ENCODE data around the gene REEP1.
"Not testable (repeated sequence)": the region's sequence is repeated elsewhere in the genome, so short reads cannot be mapped to it uniquely, and the experiment has no call there.

Gene REEP1

DNA sequence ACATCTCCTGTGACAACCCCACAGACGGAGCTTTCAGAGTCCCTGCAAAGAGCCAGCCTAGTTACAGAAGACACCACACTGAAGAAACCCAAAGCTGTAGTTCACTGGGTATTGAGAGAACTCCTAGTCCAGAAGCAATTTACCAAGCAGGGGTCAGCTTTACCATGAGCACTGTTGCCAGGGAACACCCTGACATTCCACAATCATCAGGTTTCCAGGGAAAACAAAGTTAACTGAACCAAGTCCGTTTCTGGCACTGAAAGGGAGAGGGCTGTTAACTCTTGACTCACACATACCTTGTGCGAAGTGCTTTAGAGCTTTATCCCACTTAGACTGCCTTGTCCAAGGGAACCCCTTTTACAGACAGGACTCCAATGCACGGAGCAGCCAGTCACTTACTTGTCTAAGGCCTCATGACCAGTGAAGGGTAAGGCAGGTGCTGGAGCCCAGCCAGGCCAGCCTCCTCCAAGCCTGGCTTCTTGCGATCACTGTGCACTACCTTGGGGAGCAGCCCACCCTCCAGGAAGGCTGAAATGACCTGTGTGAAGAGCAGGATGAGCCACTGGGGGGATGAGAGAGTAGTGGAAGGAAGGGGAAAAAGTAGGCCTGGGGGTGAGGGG lies 53.9 kb downstream of the REEP1 start:
- no peak for DNase-seq (ENCODE audit: low read depth)

DNA sequence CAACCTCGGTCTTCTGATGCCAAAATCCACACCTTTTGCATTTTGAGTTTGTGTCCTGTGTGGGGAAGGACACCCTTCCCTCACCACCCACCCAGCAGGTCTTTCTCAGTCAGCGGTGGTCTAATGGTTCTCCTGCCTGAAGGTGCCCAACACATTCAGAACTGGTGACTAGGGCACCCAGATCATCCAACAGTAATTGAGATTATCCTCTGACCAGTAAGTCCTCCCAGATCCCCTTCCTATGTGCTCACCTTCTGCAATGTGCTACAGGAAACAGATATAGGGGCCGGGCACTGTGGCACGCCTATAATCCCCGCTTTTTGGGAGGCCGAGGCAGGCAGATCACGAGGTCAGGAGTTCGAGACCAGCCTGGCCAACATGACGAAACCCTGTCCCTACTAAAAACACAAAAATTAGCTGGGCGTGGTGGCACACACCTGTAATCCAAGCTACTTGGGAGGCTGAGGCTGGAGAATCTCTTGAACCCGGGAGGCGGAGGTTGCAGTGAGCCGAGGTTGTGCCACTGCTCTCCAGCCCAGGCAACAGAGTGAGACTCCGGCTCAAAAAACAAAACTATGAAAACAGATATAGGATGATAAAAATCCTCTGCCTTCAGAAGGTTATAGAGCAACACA lies 56.2 kb downstream of the REEP1 start:
- no peak for DNase-seq (ENCODE audit: low read depth)

DNA sequence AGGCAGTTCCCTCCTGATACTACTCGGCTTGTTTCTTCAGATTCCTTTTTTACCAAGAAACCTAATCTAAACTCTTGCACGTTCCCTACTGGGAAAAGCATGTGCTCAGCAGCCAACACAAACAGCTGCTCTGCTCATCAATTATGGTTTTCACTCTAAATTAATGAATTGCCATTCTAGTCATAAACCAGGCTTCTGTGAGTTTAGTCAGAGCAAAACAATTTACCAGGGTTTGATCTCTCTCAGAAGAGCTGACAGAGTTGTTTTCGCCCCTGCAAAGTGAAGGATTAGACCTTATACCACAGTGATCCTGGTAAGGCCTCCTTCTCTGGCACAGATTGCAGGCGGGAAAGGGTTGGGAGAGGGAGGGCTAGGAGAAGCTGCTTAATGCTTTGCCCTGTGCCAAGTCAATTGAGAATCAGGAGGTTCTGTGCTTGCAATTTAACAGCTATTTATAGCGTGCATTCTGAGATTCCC lies 57.2 kb downstream of the REEP1 start:
- no peak for DNase-seq (ENCODE audit: low read depth)

DNA sequence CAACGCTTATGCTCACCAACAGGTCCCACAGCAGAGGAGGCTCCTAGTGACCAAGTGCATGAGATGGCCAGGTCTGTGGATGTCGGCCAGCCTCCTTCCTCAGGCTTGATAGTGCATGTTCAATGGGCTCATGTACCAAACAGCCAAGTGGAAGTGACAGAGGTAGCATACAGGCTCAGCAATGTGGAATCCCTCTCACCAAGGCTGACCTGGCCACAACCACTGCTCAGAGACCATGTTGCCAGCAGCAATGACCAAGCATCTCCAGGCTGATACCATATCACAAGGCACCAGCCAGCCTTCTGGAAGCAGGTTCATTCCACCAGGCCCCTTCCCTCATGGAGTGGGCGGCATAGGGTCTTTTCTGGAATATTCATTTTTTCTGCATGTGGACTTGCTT lies 61.5 kb downstream of the REEP1 start:
- no peak for DNase-seq (ENCODE audit: low read depth)

DNA sequence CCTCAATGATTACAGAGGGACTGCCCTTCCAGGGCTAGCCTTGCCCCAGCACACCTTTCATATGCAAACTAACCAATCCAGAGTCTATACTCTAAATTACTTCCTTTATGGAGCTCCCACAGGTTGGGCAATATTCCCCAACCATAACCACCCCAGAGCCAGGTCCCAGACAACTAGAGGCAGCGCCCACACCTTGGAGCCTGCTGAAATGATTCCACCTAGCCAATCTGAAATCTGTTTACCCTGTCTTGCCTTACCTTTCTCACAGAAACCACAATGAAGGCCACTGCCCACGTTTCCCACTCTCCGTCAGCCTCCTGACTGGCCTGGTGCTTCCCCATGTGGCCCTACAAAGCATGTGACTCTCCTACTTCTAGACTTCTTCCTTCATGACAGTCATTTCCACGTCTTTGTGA lies 62.0 kb downstream of the REEP1 start:
- no peak for DNase-seq (ENCODE audit: low read depth)

DNA sequence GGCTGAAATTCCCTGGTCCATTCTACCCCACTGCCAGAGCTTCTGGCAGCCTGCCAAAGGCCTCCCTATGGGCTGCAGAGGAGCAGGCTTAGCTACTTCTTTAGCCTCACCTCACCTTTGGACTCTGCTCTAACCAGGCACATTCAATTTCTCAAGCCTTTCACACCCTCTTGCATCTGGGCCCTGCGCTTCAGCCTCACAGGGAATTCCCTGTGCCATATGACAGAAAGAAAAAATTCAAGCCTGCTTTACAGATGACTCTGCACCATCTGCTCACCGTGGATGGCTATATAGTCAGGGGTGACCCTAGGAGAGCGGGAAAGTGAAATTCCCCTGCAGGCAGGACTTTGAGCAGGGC lies 62.5 kb downstream of the REEP1 start:
- DNase-seq (ENCODE audit: low read depth): no peak

DNA sequence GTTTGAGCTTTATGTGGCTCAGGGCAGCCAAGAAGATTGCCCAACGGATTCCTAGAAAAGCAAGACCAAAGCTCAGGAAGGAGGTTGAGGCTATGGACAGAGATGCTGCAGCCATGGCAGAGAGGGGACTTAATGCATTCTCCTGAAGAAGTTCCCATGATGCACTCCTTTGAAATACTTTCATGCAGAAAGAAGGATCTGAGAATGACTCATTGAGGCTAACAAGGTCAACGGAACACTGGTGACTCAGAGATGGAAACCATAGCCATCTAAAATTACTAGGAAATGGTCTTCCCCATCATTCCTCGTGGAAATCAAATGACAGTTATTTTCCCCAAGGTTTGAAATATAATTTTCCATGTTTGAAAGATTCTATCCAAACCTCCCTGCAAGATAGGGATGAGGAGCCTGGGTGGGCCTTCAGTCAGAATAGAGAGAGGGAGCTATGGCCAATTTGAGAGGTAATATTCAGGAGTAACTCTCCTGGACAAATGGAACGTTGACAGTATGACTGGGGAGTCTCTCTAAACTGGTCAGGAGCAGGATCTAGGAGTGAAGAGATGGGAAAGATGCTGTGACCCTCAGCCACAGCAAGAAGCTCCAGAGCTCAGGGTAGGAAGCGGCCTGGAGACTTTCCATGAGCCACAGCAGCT lies 63.0 kb downstream of the REEP1 start:
- DNase-seq (ENCODE audit: low read depth): no peak

DNA sequence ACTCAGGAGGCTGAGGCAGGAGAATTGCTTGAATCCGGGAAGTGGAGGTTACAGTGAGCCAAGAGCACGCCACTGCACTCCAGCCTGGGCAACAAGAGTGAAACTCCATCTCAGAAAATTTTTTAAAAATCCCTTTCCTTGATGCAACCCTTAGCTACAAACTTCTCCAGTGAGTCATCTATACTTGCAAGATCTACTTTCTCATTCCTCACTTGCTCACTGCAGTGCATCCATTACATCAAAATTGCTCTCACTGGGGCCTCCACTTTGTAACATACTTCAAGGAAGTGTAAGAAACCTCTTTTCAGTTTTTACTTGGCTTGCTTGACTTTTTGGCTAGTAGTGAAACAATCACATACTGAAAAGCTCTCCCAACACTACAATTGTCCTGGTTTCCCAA lies 65.3 kb downstream of the REEP1 start:
- DNase-seq (ENCODE audit: low read depth): no peak

DNA sequence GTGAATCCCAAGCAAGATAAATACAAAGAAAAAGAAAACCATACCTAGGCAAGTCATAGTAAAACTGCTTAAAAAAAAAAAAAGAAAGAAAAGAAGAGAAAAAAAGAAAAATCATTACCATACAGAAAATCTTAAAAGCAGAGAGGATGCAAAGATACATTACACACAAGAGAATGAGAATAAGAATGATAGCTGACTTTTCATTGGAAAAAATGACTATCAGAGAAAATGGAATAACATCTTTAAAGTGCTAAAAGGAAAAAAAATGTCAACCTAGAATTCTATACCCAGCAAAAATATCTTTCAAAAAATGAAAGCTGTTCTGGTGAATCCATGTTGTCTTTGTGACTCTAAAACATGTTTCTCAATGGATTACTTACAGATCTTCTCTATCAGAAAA lies 66.2 kb downstream of the REEP1 start:
- no peak for DNase-seq (ENCODE audit: low read depth)

DNA sequence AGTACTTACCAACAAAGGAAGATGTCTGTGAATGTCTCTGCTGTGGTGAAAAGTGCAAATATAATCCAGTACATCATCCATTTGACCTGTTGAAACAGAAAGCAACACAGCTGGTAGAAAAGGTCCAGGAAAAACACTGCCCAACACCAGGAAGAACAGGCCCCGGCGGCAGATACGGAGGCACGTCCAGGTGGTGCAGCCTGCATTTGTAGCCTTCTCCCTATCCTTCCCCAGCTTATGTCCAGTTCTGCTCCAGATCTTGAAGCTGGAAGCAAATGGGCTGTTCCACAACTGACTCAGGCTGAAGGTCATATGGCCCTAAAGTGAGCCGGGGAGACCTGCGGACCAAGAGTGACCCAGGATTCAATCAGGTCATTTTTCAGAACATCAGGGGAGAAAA lies 73.5 kb downstream of the REEP1 start:
- DNase-seq (ENCODE audit: low read depth): no peak

DNA sequence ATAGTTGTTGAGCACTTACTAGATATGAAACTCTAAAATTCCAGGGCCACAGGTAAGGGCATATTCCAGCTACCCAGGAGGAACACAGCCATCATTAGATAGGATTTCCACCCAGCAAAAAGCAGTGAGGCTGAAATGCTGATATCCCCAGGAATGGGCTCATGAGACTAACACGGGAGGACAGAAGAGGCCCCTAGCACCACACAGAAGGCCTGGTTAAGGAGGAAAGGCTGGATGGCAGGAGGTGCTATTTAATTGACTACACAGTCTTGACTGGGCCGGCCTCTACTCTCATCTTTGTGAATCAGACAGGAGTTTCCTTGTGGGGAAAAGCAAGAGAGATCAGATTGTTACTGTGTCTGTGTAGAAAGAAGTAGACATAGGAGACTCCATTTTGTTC lies 76.4 kb downstream of the REEP1 start:
- DNase-seq (ENCODE audit: low read depth): no peak

DNA sequence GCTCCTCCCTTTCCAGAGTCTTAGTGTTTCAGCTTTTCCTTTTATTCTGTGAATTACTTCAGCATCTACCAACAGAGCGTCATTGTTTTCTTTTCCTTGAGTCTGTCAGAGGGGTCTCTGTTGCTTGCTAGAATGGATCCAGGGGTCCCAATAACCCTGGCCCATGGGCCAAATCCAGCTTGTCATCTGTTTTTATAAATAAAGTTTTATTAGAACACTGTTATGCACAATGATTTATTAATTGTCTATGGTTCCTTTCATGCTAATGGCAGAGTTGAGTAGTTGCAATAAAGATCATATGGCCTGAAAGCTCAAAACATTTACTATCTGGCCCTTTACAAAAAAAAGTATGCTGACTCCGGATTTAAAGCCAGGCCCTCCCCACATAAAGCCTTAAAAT lies 79.3 kb downstream of the REEP1 start:
- no peak for DNase-seq (ENCODE audit: low read depth)

DNA sequence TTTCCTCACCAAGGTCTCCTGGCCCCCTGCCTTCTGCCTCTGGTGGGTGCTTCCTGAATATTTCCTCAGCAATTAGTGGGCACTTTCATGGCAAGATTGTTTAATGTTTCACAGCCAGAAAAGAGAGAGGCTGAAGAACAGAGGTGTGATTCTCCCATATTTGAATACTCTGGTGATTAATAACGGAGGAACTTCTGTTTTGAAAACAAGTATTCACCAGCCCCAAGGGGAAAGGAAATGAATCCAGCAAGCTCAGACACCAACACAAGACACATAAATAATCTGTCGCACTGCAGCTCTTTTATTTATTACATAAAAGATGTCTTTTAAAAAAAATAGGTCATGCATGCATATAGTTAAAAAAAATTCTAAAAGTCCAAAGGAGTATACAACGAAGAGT lies 80.4 kb downstream of the REEP1 start:
- DNase-seq (ENCODE audit: low read depth): no peak

DNA sequence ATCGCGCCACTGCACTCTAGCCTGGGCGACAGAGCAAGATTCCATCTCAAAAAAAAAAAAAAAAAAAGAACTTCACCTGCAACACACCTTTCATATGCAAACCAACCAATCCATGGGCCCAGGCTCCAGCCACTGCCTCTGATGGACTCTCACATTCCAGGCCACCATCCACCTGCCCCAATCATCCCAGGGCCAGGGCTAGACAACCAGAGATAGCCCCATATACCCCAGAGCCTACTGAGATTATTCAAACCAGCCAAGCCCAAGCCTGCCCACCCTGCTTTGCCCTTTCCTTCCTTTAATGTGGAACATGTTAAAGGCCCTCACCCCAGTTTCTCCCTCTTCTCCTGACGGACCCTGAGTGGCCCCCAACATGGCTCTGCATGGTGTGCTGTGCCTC lies 81.1 kb downstream of the REEP1 start:
- no peak for DNase-seq (ENCODE audit: low read depth)

DNA sequence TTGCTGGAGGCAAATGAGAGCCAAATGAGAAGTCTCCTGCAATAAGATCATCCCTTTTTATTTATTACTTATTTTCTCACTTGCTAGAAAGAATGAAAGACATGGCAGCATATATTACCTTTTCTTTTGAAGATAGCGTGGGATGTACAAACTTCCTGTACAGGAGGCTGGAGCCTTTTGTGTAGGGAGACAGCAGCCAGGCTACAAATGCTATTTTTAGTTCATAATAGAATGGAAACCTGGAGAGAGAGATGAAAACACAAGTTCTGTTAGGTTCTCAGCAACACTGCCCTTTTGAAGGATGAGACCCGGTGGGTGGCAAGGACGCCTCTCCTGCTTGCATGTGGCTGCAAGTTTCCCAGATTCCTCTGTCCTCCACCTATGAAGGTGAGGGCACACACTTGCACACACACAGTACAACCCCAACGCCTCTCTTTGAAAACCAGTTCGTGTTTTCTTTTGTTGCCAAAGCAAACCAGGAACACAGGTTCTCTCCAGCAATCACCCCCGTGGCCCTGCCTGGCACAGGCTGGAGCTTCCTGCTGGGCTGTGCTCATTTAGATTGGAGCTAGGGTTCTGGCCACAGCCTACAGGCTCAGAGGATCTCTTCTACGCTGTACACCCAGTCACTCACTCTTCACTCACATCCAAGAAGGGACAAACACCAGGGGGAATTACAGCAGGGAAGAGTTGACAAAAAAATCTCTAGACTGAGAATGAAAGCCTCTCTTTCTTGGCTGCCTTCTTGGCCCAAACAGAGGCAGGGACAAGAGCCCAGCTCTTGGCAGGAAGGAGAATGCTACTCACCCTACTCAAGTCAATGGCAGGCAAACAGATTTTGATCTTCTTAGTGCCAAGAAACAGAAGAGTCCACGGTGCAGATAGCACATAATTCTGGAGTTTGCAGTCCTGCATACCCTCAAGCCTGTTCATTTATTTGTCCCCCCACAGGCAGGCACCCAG lies 82.6 kb downstream of the REEP1 start:
- no peak for DNase-seq (ENCODE audit: low read depth)

DNA sequence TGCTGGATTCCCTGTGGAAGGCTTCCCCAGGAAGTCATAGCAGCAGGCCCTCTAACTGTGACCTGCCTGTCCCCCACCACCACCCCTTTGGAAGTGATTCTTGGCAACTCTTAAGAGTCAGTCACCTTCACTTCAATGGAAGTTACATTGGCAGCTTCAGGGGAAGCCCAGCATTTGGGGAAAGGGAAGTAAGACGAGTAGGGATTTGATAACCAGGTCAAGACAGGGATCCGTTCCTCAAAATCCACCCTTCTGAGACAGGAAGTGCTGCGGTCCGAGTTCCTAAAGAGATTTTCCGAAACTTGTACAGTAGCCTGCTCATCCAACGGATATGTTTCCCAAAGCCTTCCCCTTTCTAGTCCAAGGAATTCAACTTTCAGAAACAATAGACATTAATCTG lies 84.0 kb downstream of the REEP1 start:
- DNase-seq (ENCODE audit: low read depth): no peak

DNA sequence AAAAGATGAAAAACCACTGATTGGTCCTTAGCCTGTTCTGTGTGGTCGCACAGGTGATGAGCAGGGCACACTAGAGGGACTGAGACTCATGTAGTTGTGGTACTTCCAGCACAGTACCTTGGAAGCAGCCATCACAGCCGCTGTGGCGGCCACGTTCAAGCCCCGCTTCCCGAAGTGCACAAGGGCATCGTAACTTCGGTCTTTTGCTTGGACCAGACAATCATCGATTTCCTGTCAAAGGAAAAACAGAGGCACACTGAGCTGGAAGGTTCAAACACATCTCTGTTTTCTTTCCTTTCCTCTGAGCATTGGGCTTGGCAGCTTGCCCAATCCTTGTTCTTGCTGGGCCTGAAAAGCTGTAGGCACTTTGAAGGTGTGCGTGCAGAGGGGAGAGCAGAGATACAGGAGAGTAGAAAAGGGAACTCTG lies 85.6 kb downstream of the REEP1 start:
- DNase-seq (ENCODE audit: low read depth): no peak

DNA sequence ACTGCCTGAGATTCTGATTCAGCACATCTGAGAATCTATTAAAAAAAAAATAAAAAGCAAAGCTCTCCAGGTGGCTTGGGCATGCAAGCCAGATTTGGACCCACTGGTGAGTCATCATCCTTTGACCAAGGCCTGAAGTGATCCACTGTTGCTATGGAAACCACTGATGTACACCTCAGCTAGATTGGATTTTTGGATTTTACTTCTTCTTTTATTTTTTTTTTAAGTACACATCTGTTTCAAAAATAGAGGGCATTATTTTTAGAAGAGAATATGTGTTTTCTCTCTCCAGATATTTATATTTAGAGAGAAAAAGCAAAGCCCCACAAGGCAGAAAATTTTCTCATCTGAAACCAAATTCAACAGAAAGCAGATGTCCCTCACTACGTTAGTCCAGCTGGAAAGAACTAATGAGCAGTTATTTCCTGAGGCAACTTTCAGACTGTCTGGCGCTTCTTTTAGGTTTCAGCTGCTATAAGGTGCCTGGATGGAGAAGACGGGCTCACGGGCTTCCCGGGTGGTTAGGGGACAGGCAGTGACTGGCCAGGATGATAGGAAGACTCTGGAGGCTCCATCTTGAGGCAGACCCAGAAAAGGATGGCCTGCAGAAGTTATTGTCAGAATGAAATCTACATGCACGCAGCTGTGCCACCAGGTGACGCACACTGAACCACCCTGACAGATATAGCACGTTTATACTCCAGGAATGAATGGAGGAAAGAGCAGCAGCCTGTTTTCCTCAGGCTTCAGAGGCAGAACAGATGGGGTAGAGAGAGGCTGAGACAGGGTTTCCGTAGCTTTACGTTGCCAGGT lies 87.6 kb downstream of the REEP1 start:
- no peak for DNase-seq (ENCODE audit: low read depth)

DNA sequence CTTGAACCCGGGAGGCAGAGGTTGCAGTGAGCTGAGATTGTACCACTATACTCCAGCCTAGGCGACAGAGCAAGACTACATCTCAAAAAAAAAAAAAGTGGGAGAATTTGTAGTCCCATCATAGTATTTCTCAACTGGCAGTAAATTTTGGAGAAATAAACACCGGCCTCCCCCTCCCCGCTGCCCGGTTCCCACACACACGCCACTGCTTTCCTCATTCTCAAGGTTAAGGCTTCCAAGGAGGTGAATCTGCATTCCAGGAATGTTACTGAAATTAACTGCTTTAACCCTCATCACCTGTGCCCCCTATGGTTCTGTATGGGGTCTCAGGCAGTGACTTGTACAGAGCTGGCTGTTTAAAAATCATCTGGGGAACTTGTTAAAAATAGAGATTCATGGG lies 88.2 kb downstream of the REEP1 start:
- no peak for DNase-seq (ENCODE audit: low read depth)

DNA sequence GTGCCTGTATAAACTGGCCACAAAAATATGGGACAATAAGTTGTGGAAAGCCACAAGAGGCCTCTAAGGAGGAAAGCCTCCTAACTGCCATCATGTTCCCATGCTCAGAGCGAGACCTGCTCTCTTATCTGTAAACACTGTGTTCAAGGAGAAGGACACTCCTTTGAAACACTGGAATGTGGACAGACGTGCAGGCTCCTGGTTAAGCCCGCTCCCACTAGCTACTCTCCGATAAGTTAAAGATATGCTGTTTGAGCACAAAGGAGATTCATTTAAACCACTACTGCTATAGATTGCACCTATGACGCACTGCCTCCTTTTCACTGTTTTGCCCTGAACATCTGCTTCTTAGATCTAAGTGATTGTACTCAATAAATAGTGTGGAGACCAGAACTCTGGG lies 92.2 kb downstream of the REEP1 start:
- DNase-seq (ENCODE audit: low read depth): not testable (repeated sequence)

DNA sequence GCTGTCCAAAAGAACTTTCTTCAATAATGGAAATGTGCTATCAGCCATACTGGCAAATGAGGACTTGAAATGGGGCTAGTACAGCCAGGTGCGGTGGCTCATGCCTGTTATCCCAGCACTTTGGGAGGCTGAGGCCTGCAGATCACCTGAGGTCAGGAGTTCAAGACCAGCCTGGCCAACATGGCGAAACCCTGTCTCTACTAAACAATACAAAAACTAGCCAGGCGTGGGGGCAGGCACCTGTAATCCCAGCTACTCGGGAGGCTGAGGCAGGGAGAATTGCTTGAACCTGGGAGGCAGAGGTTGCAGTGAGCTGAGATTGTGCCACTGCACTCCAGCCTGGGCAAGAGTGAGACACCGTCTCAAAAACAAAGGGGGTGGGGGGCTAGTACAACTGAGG lies 92.6 kb downstream of the REEP1 start:
- DNase-seq (ENCODE audit: low read depth): not testable (repeated sequence)

All from activated T-cell treated with anti-CD3 and anti-CD28 coated beads for 24 hours (primary cell).